Measurements from ENCODE around the gene AKAP13. TPM values are rescaled to one million over a fixed set of nuclear protein-coding genes. Genes with fewer than 3 reads are reported as not detected.
"Not testable (repeated sequence)": the region's sequence is repeated elsewhere in the genome, so short reads cannot be mapped to it uniquely, and the experiment has no call there.

Gene AKAP13
- total and polyA plus RNA-seq, 2 donors, result 84.2 to 206 TPM

- DNase-seq (ENCODE audit: extremely low spot score); H3K27ac ChIP-seq (ENCODE audit: low read depth); H3K4me3 ChIP-seq (ENCODE audit: low read depth, low read length); H3K4me1 ChIP-seq (ENCODE audit: insufficient read depth); H3K36me3 ChIP-seq (ENCODE audit: insufficient read depth): not testable (repeated sequence)
These were observed 101.1 kb downstream of the AKAP13 start for GRCh38 chr15:85481543-85481942.

- WGBS, result 21% methylated on average over 6 of the region's 6 CpGs
- DNase-seq (ENCODE audit: extremely low spot score), result no peak
- Histone ChIP-seq H3K4me1 (ENCODE audit: insufficient read depth) (no peaks in the 10 kb centered on the region), H3K36me3 (ENCODE audit: insufficient read depth) (no peaks in the 10 kb centered on the region), H3K27ac (ENCODE audit: low read depth) (no peak overlapping the region), H3K4me3 (ENCODE audit: low read depth, low read length) (no peak overlapping the region)
These were observed 102.5 kb downstream of the AKAP13 start for GRCh38 chr15:85482894-85483293.

- DNase-seq (ENCODE audit: extremely low spot score); H3K27ac ChIP-seq (ENCODE audit: low read depth); H3K36me3 ChIP-seq (ENCODE audit: insufficient read depth); H3K4me1 ChIP-seq (ENCODE audit: insufficient read depth); H3K4me3 ChIP-seq (ENCODE audit: low read depth, low read length): not testable (repeated sequence)
- 90% methylated on average over 1 of the region's 1 CpG for WGBS
These were observed 103.6 kb downstream of the AKAP13 start for GRCh38 chr15:85483955-85484354.

GRCh38 chr15:85484923-85485322 is 104.5 kb downstream of the AKAP13 start:
- H3K4me3 ChIP-seq (ENCODE audit: low read depth, low read length); H3K4me1 ChIP-seq (ENCODE audit: insufficient read depth); H3K36me3 ChIP-seq (ENCODE audit: insufficient read depth); DNase-seq (ENCODE audit: extremely low spot score): not testable (repeated sequence)
- peak overlapping the region; percentile 10 for H3K27ac ChIP-seq (ENCODE audit: low read depth)

GRCh38 chr15:85485956-85486567 is 105.7 kb downstream of the AKAP13 start:
- Histone ChIP-seq H3K27ac (ENCODE audit: low read depth) (no peak overlapping the region), H3K4me1 (ENCODE audit: insufficient read depth) (no peaks in the 10 kb centered on the region), H3K36me3 (ENCODE audit: insufficient read depth) (no peaks in the 10 kb centered on the region), H3K4me3 (ENCODE audit: low read depth, low read length) (no peak overlapping the region)
- DNase-seq (ENCODE audit: extremely low spot score), result peak; percentile 51

GRCh38 chr15:85487796-85488195 is 107.4 kb downstream of the AKAP13 start:
- H3K4me3 ChIP-seq (ENCODE audit: low read depth, low read length); DNase-seq (ENCODE audit: extremely low spot score); H3K27ac ChIP-seq (ENCODE audit: low read depth); H3K4me1 ChIP-seq (ENCODE audit: insufficient read depth); H3K36me3 ChIP-seq (ENCODE audit: insufficient read depth): not testable (repeated sequence)
- 88% methylated on average over 7 of the region's 7 CpGs for WGBS

- H3K27ac ChIP-seq (ENCODE audit: low read depth), result no peak overlapping the region
- no peaks in the 10 kb centered on the region for H3K36me3 ChIP-seq (ENCODE audit: insufficient read depth)
- no peak overlapping the region for H3K4me3 ChIP-seq (ENCODE audit: low read depth, low read length)
- no peak for DNase-seq (ENCODE audit: extremely low spot score)
- H3K4me1 ChIP-seq (ENCODE audit: insufficient read depth), result no peaks in the 10 kb centered on the region
- WGBS, result 64% methylated on average over 1 of the region's 1 CpG
These were observed 108.6 kb downstream of the AKAP13 start for GRCh38 chr15:85488997-85489396.

- Histone ChIP-seq H3K4me1 (ENCODE audit: insufficient read depth) (peaks cover 2% of the 10 kb centered on the region), H3K36me3 (ENCODE audit: insufficient read depth) (no peaks in the 10 kb centered on the region), H3K27ac (ENCODE audit: low read depth) (no peak overlapping the region), H3K4me3 (ENCODE audit: low read depth, low read length) (no peak overlapping the region)
- 78% methylated on average over 3 of the region's 3 CpGs for WGBS
- DNase-seq (ENCODE audit: extremely low spot score), result no peak
These were observed 109.5 kb downstream of the AKAP13 start for GRCh38 chr15:85489773-85490493.

- H3K4me1 ChIP-seq (ENCODE audit: insufficient read depth), result peaks cover 2% of the 10 kb centered on the region
- no peaks in the 10 kb centered on the region for H3K36me3 ChIP-seq (ENCODE audit: insufficient read depth)
- DNase-seq (ENCODE audit: extremely low spot score), result no peak
- WGBS, result 91% methylated on average over 1 of the region's 1 CpG
- no peak overlapping the region for H3K27ac ChIP-seq (ENCODE audit: low read depth)
- no peak overlapping the region for H3K4me3 ChIP-seq (ENCODE audit: low read depth, low read length)
These were observed 110.5 kb downstream of the AKAP13 start for GRCh38 chr15:85490856-85491255.

- peaks cover 4% of the 10 kb centered on the region for H3K4me1 ChIP-seq (ENCODE audit: insufficient read depth)
- DNase-seq (ENCODE audit: extremely low spot score), result no peak
- H3K36me3 ChIP-seq (ENCODE audit: insufficient read depth), result no peaks in the 10 kb centered on the region
- WGBS, result 93% methylated on average over 4 of the region's 4 CpGs
- H3K27ac ChIP-seq (ENCODE audit: low read depth), result no peak overlapping the region
- H3K4me3 ChIP-seq (ENCODE audit: low read depth, low read length), result no peak overlapping the region
These were observed 111.3 kb downstream of the AKAP13 start for GRCh38 chr15:85491691-85492090.

- Histone ChIP-seq H3K27ac (ENCODE audit: low read depth) (no peak overlapping the region), H3K4me1 (ENCODE audit: insufficient read depth) (peaks cover 4% of the 10 kb centered on the region), H3K4me3 (ENCODE audit: low read depth, low read length) (no peak overlapping the region), H3K36me3 (ENCODE audit: insufficient read depth) (no peaks in the 10 kb centered on the region)
- DNase-seq (ENCODE audit: extremely low spot score), result no peak
These were observed 112.0 kb downstream of the AKAP13 start for GRCh38 chr15:85492406-85492805.

GRCh38 chr15:85493260-85493659 is 112.9 kb downstream of the AKAP13 start:
- peaks cover 4% of the 10 kb centered on the region for H3K4me1 ChIP-seq (ENCODE audit: insufficient read depth)
- no peak overlapping the region for H3K27ac ChIP-seq (ENCODE audit: low read depth)
- 77% methylated on average over 1 of the region's 1 CpG for WGBS

GRCh38 chr15:85494048-85494777 is 113.8 kb downstream of the AKAP13 start:
- WGBS, result 66% methylated on average over 5 of the region's 5 CpGs
- Histone ChIP-seq H3K36me3 (ENCODE audit: insufficient read depth) (no peaks in the 10 kb centered on the region), H3K27ac (ENCODE audit: low read depth) (peak overlapping the region; percentile 53), H3K4me1 (ENCODE audit: insufficient read depth) (peaks cover 4% of the 10 kb centered on the region), H3K4me3 (ENCODE audit: low read depth, low read length) (no peak overlapping the region)
- DNase-seq (ENCODE audit: extremely low spot score), result no peak

More at GRCh38 chr15:85493260-85493659, 112.9 kb downstream of the AKAP13 start:
- H3K36me3 ChIP-seq (ENCODE audit: insufficient read depth), result no peaks in the 10 kb centered on the region
- no peak for DNase-seq (ENCODE audit: extremely low spot score)
- H3K4me3 ChIP-seq (ENCODE audit: low read depth, low read length), result no peak overlapping the region

- Histone ChIP-seq H3K27ac (ENCODE audit: low read depth) (peak overlapping the region; percentile 38), H3K4me3 (ENCODE audit: low read depth, low read length) (no peak overlapping the region), H3K4me1 (ENCODE audit: insufficient read depth) (peaks cover 4% of the 10 kb centered on the region), H3K36me3 (ENCODE audit: insufficient read depth) (no peaks in the 10 kb centered on the region)
- no peak for DNase-seq (ENCODE audit: extremely low spot score)
- WGBS, result 50% methylated on average over 3 of the region's 3 CpGs
These were observed 114.7 kb downstream of the AKAP13 start for GRCh38 chr15:85495096-85495495.

Data from urinary bladder (tissue), 4 donors.